Measurements from ENCODE around the gene F12. TPM values are rescaled to one million over a fixed set of nuclear protein-coding genes. Genes with fewer than 3 reads are reported as not detected.

Gene F12
- polyA plus RNA-seq, 1 of the 3 experiments (the other 2 are of a cell fraction): 4.3 TPM

DNA sequence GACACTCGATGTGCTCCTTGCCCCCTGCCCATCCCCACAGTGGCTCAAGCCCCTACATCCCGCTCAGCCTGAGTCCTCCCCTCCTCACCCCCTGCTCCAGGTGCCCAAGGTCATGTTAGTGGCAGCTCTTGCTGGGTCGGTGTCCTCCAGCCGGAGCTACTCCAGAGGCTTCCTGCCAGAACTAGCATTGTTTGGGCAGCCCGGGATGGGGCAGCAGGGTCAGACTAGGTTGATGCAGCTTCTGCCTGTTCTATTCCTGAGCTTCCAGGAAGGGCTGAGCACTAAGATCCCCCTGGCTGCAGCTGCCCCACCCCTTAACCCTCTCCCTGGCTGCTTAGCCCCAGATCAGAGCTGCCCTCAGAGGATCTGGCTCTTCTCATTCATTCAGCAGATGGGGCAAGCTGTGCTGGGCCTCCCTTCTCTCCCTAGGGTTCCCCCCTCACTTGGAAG is 51.0 kb downstream of the F12 start:
- WGBS (ENCODE audit: low lambda C conversion rate): 58% methylated on average over 4 of the region's 5 CpGs

More for the DNA sequence above, 51.0 kb downstream of the F12 start:
- H3K27ac ChIP-seq (ENCODE audit: low read depth in 2 of 2, low read length in 1 of 2): no peak overlapping the region
- POLR2A ChIA-PET: interaction anchor here (0.8 kb wide), 1 partner anchor 28 kb away, joined by 3 read pairs; no protein-coding TSS in a partner anchor
- no peaks in the 10 kb centered on the region for H3F3A ChIP-seq (replicated peaks; ENCODE audit: insufficient read depth)
- H3K4me1 ChIP-seq (ENCODE audit: control insufficient read depth in 1 of 2, insufficient read depth in 2 of 2, low read depth in 1 of 2, low read length in 1 of 2): peaks cover 0 to 11% of the 10 kb centered on the region in 2 experiments; a peak in 1 of 4 replicates
- H3K27me3 ChIP-seq (ENCODE audit: insufficient read depth): no peaks in the 10 kb centered on the region
- H3K9me2 ChIP-seq: no peaks in the 10 kb centered on the region
- no peaks in the 10 kb centered on the region for H3K9me3 ChIP-seq
- H3K79me2 ChIP-seq (ENCODE audit: insufficient read depth): no peaks in the 10 kb centered on the region
- no peak overlapping the region for H3K9ac ChIP-seq
- no peak for TF ChIP-seq FOXJ3 (CRISPR knock-in tag; IDR thresholded peaks at IDR 0.05)
- no peak for TF ChIP-seq SIN3A (IDR thresholded peaks at IDR 0.05; ENCODE audit: borderline replicate concordance, low read depth, low read length)
- no peak for TF ChIP-seq NRF1 (IDR thresholded peaks at IDR 0.05; ENCODE audit: low read depth, low read length)
- no peak for TF ChIP-seq USF1 (IDR thresholded peaks at IDR 0.05; ENCODE audit: borderline replicate concordance, low read depth)
- TF ChIP-seq GABPA (IDR thresholded peaks at IDR 0.05; ENCODE audit: low read depth): no peak
- TF ChIP-seq MEF2A (IDR thresholded peaks at IDR 0.05; ENCODE audit: borderline replicate concordance, low read depth): no peak
- no peak for TF ChIP-seq YY1 (IDR thresholded peaks at IDR 0.05; ENCODE audit: low read depth)
- TF ChIP-seq, protein P1, sequence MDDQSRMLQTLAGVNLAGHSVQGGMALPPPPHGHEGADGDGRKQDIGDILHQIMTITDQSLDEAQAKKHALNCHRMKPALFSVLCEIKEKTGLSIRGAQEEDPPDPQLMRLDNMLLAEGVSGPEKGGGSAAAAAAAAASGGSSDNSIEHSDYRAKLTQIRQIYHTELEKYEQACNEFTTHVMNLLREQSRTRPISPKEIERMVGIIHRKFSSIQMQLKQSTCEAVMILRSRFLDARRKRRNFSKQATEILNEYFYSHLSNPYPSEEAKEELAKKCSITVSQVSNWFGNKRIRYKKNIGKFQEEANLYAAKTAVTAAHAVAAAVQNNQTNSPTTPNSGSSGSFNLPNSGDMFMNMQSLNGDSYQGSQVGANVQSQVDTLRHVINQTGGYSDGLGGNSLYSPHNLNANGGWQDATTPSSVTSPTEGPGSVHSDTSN (IDR thresholded peaks at IDR 0.05): no peak
- no peak for TF ChIP-seq FOXM1 (IDR thresholded peaks at IDR 0.05; ENCODE audit: low read depth)
- TF ChIP-seq, protein P2, sequence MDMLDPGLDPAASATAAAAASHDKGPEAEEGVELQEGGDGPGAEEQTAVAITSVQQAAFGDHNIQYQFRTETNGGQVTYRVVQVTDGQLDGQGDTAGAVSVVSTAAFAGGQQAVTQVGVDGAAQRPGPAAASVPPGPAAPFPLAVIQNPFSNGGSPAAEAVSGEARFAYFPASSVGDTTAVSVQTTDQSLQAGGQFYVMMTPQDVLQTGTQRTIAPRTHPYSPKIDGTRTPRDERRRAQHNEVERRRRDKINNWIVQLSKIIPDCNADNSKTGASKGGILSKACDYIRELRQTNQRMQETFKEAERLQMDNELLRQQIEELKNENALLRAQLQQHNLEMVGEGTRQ (IDR thresholded peaks at IDR 0.05; ENCODE audit: borderline replicate concordance, low read depth, low read length): no peak
- TF ChIP-seq, protein P3, sequence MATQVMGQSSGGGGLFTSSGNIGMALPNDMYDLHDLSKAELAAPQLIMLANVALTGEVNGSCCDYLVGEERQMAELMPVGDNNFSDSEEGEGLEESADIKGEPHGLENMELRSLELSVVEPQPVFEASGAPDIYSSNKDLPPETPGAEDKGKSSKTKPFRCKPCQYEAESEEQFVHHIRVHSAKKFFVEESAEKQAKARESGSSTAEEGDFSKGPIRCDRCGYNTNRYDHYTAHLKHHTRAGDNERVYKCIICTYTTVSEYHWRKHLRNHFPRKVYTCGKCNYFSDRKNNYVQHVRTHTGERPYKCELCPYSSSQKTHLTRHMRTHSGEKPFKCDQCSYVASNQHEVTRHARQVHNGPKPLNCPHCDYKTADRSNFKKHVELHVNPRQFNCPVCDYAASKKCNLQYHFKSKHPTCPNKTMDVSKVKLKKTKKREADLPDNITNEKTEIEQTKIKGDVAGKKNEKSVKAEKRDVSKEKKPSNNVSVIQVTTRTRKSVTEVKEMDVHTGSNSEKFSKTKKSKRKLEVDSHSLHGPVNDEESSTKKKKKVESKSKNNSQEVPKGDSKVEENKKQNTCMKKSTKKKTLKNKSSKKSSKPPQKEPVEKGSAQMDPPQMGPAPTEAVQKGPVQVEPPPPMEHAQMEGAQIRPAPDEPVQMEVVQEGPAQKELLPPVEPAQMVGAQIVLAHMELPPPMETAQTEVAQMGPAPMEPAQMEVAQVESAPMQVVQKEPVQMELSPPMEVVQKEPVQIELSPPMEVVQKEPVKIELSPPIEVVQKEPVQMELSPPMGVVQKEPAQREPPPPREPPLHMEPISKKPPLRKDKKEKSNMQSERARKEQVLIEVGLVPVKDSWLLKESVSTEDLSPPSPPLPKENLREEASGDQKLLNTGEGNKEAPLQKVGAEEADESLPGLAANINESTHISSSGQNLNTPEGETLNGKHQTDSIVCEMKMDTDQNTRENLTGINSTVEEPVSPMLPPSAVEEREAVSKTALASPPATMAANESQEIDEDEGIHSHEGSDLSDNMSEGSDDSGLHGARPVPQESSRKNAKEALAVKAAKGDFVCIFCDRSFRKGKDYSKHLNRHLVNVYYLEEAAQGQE (IDR thresholded peaks at IDR 0.05; ENCODE audit: low read depth, low read length): no peak
- no peak for TF ChIP-seq TEAD4 (IDR thresholded peaks at IDR 0.05; ENCODE audit: borderline replicate concordance, insufficient read depth)
- TF ChIP-seq RXRA (IDR thresholded peaks at IDR 0.05; ENCODE audit: borderline replicate concordance, low read depth): no peak
- TF ChIP-seq MXI1 (IDR thresholded peaks at IDR 0.05; ENCODE audit: low read depth, low read length): no peak
- TF ChIP-seq RFX5 (IDR thresholded peaks at IDR 0.05; ENCODE audit: low read length): no peak
- no peak for TF ChIP-seq EZH2phosphoT487 (IDR thresholded peaks at IDR 0.05; ENCODE audit: borderline replicate concordance, low read depth)
- no peak for TF ChIP-seq MAX (IDR thresholded peaks at IDR 0.05; ENCODE audit: low read depth)
- TF ChIP-seq NFIC (IDR thresholded peaks at IDR 0.05; ENCODE audit: borderline replicate concordance): no peak
- H3K4me2 ChIP-seq: peak overlapping the region; percentile 67; the same call in 1 of the 2 replicates
- DNase-seq: no peak
- no peaks in the 10 kb centered on the region for H4K20me1 ChIP-seq (ENCODE audit: insufficient read depth)
- H3K36me3 ChIP-seq (replicated peaks in 1 of 2; ENCODE audit: control insufficient read depth in 1 of 2, insufficient read depth in 2 of 2, low read length in 1 of 2): no peaks in the 10 kb centered on the region
- CTCF ChIA-PET: interaction anchor here (0.7 to 1.4 kb wide), 3 partner anchors 11 to 45 kb away, joined by 3 to 4 read pairs (median 3); no protein-coding TSS in a partner anchor
- H3K4me3 ChIP-seq (ENCODE audit: low read depth in 2 of 2, low read length in 1 of 2): no peak overlapping the region
- 0 out of 2 replicates have a peak overlapping the region, but pooled peaks have one; percentile 51 for H2AFZ ChIP-seq (ENCODE audit: low read depth)
